AG04450 (cell line): ENCODE data around the gene ANKRD6. TPM values are rescaled to one million over a fixed set of nuclear protein-coding genes. Genes with fewer than 3 reads are reported as not detected.

Experiments
- CTCF ChIA-PET: fragments of 300-600, 350-600 bp; formaldehyde crosslinking; extraction: SDS; loops from one replicate; lab custom pipeline; 2022; ENCODE audit warnings: antibody characterized with exemption, inconsistent platforms; lab: Charles Lee
- POLR2A ChIA-PET: fragments of 350-600 bp; formaldehyde crosslinking; extraction: SDS; loops from one replicate; lab custom pipeline; 2021; ENCODE audit warnings: antibody characterized with exemption, inconsistent platforms; lab: Yijun Ruan, JAX
- DNase-seq: peaks from one replicate; pipeline ENCODE4 v3.0.0-alpha.2; 2011; ENCODE audit warnings: low read depth, low spot score
- H3K27ac ChIP-seq: one replicate; pipeline ENCODE4 v1.5.1; 2012; ENCODE audit warnings: low read depth, low read length, control low read depth
- H3K27me3 ChIP-seq: one replicate; pipeline ENCODE4 v1.6.0; 2012; ENCODE audit warnings: low read length; ENCODE audit not compliant: control insufficient read depth, insufficient read depth
- H3K4me3 ChIP-seq: 2 replicates; pipeline ENCODE4 v1.5.1; 2011; ENCODE audit warnings: mild to moderate bottlenecking, low read depth, low read length, control low read depth
- H3K9me3 ChIP-seq: 2 replicates; pipeline ENCODE4 v1.5.1; 2012; ENCODE audit warnings: low read length; ENCODE audit not compliant: control insufficient read depth, insufficient read depth
- CTCF ChIP-seq: IDR thresholded peaks from 2 replicates; pipeline ENCODE4 v1.5.1; 2011; ENCODE audit warnings: low read depth, low read length, control low read depth, inconsistent platforms
- polyA plus RNA-seq: library from polyadenylated mRNA; depleted of rRNA; stranded (reverse); fragments of >200 nt; gene quantifications from 2 replicates; pipeline ENCODE4 v1.2.3, GENCODE V29; 2011

ANKRD6 gene
- polyA plus RNA-seq, 1 experiment, result 0.10 TPM

- TF ChIP-seq CTCF, result no peak
- ChIA-PET POLR2A (no interaction called here), CTCF (interaction anchor here (1.0 kb wide), 1 partner anchor 37 kb away, joined by 5 read pairs; no protein-coding TSS in a partner anchor)
- Histone ChIP-seq H3K27me3 (peaks cover 3% of the 10 kb centered on the region), H3K9me3 (no peaks in the 10 kb centered on the region), H3K27ac (no peak overlapping the region), H3K4me3 (no peak overlapping the region)
- DNase-seq, result no peak
Observed at GRCh38 chr6:89468998-89469397, 36.0 kb downstream of the ANKRD6 start.

- no peak for TF ChIP-seq CTCF
- Histone ChIP-seq H3K4me3 (no peak overlapping the region), H3K9me3 (no peaks in the 10 kb centered on the region), H3K27me3 (peaks cover 3% of the 10 kb centered on the region), H3K27ac (no peak overlapping the region)
- CTCF ChIA-PET, result interaction anchor here (0.7 kb wide), 2 partner anchors 63 to 180 kb away, joined by 8 to 17 read pairs; no protein-coding TSS in a partner anchor
- no peak for DNase-seq
- POLR2A ChIA-PET, result no interaction called here
Observed at GRCh38 chr6:89471287-89471867, 38.4 kb downstream of the ANKRD6 start.

GRCh38 chr6:89475101-89475500 lies 42.1 kb downstream of the ANKRD6 start:
- DNase-seq, result no peak
- CTCF ChIA-PET, result no interaction called here
- H3K9me3 ChIP-seq, result no peaks in the 10 kb centered on the region
- no peak overlapping the region for H3K27ac ChIP-seq
- H3K4me3 ChIP-seq, result no peak overlapping the region
- no peak for TF ChIP-seq CTCF
- POLR2A ChIA-PET, result no interaction called here
- H3K27me3 ChIP-seq, result no peaks in the 10 kb centered on the region

GRCh38 chr6:89475634-89476033 lies 42.7 kb downstream of the ANKRD6 start:
- Histone ChIP-seq H3K4me3 (no peak overlapping the region), H3K27me3 (no peaks in the 10 kb centered on the region), H3K9me3 (no peaks in the 10 kb centered on the region), H3K27ac (no peak overlapping the region)
- TF ChIP-seq CTCF, result no peak
- ChIA-PET CTCF (no interaction called here), POLR2A (no interaction called here)
- DNase-seq, result no peak

- H3K4me3 ChIP-seq, result no peak overlapping the region
Observed at GRCh38 chr6:89479897-89480296, 46.9 kb downstream of the ANKRD6 start.

More at GRCh38 chr6:89479897-89480296, 46.9 kb downstream of the ANKRD6 start:
- Histone ChIP-seq H3K27ac (no peak overlapping the region), H3K27me3 (no peaks in the 10 kb centered on the region), H3K9me3 (no peaks in the 10 kb centered on the region)
- DNase-seq, result no peak
- ChIA-PET POLR2A (no interaction called here), CTCF (no interaction called here)
- no peak for TF ChIP-seq CTCF
